ENCODE data around the gene CHRM4.

The CHRM4 gene

GRCh38 chr11:46367244-46367915, 24.2 kb downstream of the CHRM4 start:
- DNase-seq (ENCODE audit: low read depth) = peak; percentile 72

- DNase-seq (ENCODE audit: low read depth) = no peak
Observed at GRCh38 chr11:46366661-46367161, 24.9 kb downstream of the CHRM4 start.

DNA sequence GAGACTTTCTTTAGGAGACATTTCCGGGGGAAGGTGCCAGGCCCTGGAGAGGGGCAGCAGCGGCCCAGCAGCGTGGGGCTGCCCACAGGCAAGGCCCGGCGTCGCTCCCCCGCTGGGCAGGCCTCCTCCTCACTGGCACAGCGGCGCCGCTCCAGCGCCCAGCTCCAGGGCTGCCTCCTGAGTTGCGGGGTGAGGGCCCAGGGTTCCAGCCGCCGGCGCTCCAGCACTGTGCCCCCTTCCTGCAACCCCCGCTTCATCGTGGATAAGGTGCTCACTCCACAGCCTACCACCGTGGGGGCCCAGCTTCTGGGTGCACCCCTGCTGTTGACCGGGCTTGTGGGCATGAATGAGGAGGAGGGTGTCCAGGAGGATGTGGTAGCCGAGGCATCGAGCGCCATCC, 25.3 kb downstream of the CHRM4 start:
- DNase-seq (ENCODE audit: low read depth) = no peak

- DNase-seq (ENCODE audit: low read depth) = no peak
Observed at GRCh38 chr11:46364791-46365190, 26.8 kb downstream of the CHRM4 start.

DNA sequence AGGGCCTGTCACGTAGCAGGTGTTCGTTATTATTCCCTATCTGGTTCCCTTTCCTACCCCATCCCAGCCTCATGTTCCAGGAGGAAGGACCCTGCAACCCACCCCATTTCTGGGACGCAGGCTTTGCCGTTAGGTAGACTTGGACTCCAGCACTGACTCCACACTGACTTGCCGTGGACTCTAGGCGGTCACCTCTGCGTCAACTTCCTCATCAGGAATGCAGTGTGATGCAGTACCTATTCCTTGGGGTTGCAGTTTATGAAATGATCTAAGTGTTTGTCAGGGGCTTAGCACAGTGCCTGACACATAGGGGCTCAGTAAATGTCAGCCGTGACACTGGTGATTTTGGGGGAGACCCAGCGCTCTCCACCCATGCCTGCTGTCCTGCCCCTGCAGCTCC, 27.5 kb downstream of the CHRM4 start:
- no peak for DNase-seq (ENCODE audit: low read depth)

- no peak for DNase-seq (ENCODE audit: low read depth)
Observed at GRCh38 chr11:46363455-46364005, 28.0 kb downstream of the CHRM4 start.

GRCh38 chr11:46363031-46363407, 28.6 kb downstream of the CHRM4 start:
- DNase-seq (ENCODE audit: low read depth) = no peak

GRCh38 chr11:46362156-46363030, 29.2 kb downstream of the CHRM4 start:
- no peak for DNase-seq (ENCODE audit: low read depth)

DNA sequence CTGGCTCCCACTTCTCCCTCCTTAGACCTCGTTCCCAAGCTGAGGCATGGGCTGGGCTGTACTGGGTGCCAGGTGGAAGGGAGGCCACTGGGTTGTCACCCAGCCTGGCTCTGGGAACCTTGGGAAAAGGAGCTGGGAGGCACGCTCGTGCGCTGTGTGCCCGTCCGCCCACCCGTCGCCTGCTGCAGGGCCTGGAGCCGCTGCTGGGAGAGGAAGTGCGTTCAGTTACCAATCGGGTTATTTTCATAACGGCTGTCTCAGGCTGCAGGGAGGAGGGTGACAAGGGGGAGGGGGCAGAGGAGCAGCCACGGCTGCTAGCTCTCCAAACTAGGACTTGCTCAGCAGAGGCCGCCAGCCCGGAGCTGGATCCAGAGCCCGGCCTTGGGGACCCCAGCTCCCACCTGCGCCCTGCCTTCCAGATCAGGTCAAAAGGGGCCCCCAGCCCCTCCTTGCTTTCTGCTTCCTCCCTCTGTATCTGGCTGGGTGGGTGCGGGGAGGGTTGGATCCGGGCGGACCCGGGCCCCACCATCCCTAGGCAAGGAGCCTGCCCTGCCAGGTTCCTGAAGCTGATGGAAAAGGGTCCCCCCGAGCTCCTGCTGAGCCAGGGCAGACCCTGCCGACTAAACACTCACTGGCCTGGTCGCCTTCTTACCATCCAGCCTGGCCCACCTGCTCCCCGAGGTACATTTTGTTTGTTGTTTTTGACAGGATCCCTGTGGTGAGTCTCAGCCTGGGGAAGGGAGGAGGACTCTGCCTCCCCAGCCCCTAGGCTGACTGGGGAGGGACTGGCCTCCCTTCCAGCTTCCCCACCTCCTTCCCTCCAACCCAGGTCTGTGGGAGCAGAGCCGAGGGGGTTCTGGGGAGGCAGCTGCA, 30.1 kb downstream of the CHRM4 start:
- DNase-seq (ENCODE audit: low read depth) = no peak

DNA sequence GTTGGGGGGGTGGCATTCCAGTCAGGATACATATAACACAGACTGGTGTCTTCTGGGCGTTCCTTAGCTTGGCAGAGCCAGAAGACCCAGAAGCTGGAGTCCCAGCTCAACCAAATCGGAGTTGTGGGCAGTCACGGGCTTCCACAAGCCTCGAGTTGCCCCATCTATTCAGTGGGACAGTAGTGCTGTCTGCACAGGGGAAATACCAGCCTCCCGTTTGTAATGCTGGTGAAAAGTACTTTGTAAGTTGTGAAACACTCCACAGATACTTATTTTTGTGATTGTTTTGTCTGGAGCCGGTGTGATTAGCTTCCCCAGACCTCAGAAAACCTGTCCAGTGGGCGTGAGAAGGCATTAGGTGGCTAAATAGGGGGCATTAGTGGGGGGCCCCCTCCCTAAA, 30.7 kb downstream of the CHRM4 start:
- DNase-seq (ENCODE audit: low read depth) = no peak

GRCh38 chr11:46359953-46360352, 31.6 kb downstream of the CHRM4 start:
- DNase-seq (ENCODE audit: low read depth) = no peak

DNA sequence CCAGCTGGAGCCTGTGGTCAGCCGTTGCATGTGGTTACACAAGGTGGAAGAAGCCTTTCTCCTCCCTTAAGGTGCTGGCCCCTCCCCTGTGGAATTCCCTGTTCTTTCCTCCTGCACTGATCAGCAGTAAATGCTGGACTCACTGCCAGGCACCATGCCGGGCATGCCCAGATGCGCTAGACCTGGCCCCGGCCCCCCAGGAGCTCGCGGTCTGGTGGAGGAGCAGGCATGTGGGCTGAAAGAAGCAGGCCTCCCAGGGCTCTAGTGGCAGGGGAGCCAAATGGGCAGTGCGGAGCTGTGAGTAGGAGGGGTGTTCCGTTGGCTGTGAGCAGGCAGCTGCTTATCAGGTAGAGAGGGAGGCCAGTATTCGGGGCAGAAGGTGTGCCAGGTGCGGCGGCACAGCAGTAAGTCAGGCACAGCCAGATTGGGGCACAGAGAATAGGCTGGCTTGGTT, 34.1 kb downstream of the CHRM4 start:
- DNase-seq (ENCODE audit: low read depth) = no peak

GRCh38 chr11:46356924-46357482, 34.6 kb downstream of the CHRM4 start:
- DNase-seq (ENCODE audit: low read depth) = no peak

GRCh38 chr11:46353698-46354097, 37.9 kb downstream of the CHRM4 start:
- no peak for DNase-seq (ENCODE audit: low read depth)

DNA sequence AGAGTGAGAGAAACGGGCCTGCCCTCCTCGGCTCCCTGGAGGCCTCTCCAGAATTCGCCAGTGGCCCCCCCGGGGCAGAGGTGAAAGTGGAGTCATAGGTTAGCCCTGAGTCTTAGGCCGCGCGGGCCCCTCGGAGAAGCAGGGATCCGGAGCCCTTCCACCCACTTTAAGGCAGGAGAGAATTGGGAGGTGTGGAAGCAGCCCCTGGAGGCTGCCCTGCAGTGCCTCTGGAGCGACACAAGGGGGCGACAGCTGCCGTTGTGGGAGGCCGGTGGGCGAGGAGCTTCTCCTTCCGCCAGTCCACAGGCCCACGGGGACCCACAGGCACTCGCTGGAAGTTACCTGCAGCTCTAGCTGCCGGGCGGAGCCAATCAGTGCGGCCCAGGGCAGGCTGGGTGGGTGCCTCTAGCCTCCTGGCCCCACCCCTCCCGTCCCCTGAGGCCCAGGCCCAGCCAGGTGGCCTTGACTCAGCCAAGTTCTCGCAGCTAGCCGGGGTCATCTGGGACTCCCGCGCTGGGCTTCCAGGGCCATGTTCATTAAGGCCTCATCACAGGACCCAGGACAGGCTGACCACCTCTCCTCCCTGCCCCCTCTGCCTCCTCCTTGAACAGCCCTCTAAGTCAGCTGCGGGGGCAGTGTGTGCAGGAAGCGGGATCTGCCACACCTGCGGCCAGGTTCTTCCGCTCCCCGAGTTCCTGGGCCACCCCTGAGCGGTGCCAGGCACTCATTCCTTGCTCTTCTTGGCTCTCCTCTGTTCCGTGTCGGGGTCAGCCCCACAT, 39.3 kb downstream of the CHRM4 start:
- DNase-seq (ENCODE audit: low read depth) = peak; percentile 65

- DNase-seq (ENCODE audit: low read depth) = no peak
Observed at GRCh38 chr11:46351606-46352005, 40.0 kb downstream of the CHRM4 start.

DNA sequence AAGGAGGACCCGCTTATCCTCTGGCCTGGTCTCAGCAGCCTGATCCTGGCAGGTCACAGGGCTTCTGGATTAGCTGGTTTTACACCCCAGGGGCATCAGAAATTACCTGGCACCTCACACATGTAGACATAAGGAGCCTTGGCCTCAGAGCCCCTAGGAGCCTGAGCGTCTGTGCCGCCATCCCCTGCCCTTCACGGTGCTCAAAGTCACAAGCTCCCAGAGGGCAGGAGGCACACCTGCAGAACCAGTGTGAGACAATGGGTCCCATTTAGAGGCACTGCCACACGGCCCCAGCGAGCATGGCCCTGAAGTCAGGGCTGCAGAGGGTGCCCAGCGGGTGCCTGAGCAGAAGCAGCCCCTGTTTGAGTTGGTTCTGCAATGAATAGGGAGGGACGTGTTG, 40.4 kb downstream of the CHRM4 start:
- no peak for DNase-seq (ENCODE audit: low read depth)

GRCh38 chr11:46350695-46351094, 40.9 kb downstream of the CHRM4 start:
- DNase-seq (ENCODE audit: low read depth) = no peak

- DNase-seq (ENCODE audit: low read depth) = peak; percentile 64
Observed at GRCh38 chr11:46348566-46349401, 42.8 kb downstream of the CHRM4 start.

Data from activated gamma-delta T cell treated with anti-CD3 and anti-CD28 coated beads, Interleukin-2, amount 50 U/mL, for 16 hours (primary cell).